GM12892 (cell line): Measurements from ENCODE around the gene DEPDC4.

Experiments
- POLR2A ChIP-seq: IDR thresholded peaks from 2 replicates; pipeline ENCODE4 v1.6.1; 2011; ENCODE audit warnings: low read depth, low read length, control low read depth
- TAF1 ChIP-seq: IDR thresholded peaks from 2 replicates; pipeline ENCODE4 v1.6.1; 2011; ENCODE audit warnings: low read depth, mild to moderate bottlenecking, control low read depth, low read length, borderline replicate concordance

DNA sequence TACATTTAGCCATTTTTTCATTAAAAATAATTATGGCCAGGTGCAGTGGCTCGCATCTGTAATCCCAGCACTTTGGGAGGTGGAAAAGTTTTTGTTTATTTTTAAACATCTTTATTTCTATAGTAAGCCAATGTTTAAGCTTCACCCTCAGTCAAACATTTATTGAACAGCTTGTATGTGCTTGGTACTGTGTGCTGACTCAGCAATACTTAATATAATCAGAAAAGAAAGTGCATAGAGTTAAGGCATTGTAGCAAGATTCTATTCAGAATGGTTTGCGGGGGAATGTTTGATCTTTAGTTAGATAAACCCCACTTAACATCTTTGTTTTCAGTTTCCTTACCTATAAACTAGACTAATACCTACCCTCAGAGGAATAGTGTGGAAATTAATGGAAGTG, 55.2 kb downstream of the DEPDC4 start:
- no peak for TF ChIP-seq TAF1
- TF ChIP-seq POLR2A = no peak
